Smooth muscle cell (in vitro differentiated cells): Measurements from ENCODE around the gene HMOX2. TPM values are rescaled to one million over a fixed set of nuclear protein-coding genes. Genes with fewer than 3 reads are reported as not detected.

Source experiments
- DNase-seq: peaks from one replicate; lab custom pipeline; 2025; ENCODE audit not compliant: unreplicated experiment; lab: John Stamatoyannopoulos, UW
- H2AFZ ChIP-seq: fragments of 200-600 bp; sonication (generic); 2 replicates; pipeline ENCODE4 v1.6.0; 2016; ENCODE audit warnings: antibody characterized with exemption, low read depth, mild to moderate bottlenecking
- H3F3A ChIP-seq: fragments of 200-600 bp; sonication (generic); 2 replicates; pipeline ENCODE4 v1.6.0; 2017; ENCODE audit warnings: antibody characterized with exemption, low read depth
- H3K27ac ChIP-seq: fragments of 200-600 bp; sonication (generic); 2 replicates; pipeline ENCODE4 v1.5.1; 2016; ENCODE audit warnings: low read depth, mild to moderate bottlenecking
- H3K27me3 ChIP-seq: fragments of 200-600 bp; sonication (generic); 2 replicates; pipeline ENCODE4 v1.6.1; 2016; ENCODE audit warnings: low read depth, mild to moderate bottlenecking
- H3K36me3 ChIP-seq: fragments of 200-600 bp; sonication (generic); 2 replicates; pipeline ENCODE4 v1.5.1; 2016; ENCODE audit warnings: low read depth
- H3K4me1 ChIP-seq: fragments of 200-600 bp; sonication (generic); 2 replicates; pipeline ENCODE4 v1.5.1; 2016; ENCODE audit warnings: low read depth
- H3K4me2 ChIP-seq: fragments of 200-600 bp; sonication (generic); 2 replicates; pipeline ENCODE4 v1.6.0; 2016; ENCODE audit warnings: mild to moderate bottlenecking
- H3K4me3 ChIP-seq: fragments of 200-600 bp; sonication (generic); 2 replicates; pipeline ENCODE4 v1.5.1; 2016; ENCODE audit warnings: mild to moderate bottlenecking
- H3K79me2 ChIP-seq: fragments of 200-600 bp; sonication (generic); 2 replicates; pipeline ENCODE4 v1.6.0; 2016; ENCODE audit warnings: low read depth, mild to moderate bottlenecking
- H3K9ac ChIP-seq: fragments of 200-600 bp; sonication (generic); 2 replicates; pipeline ENCODE4 v1.6.0; 2016; ENCODE audit warnings: low read depth
- H3K9me3 ChIP-seq: fragments of 200-600 bp; sonication (generic); replicated peaks from 2 replicates; pipeline ENCODE4 v1.5.1; 2016; ENCODE audit warnings: low read depth
- H4K20me1 ChIP-seq: fragments of 200-600 bp; sonication (generic); 2 replicates; pipeline ENCODE4 v1.6.0; 2016; ENCODE audit warnings: low read depth
- CTCF ChIP-seq: fragments of 200-600 bp; sonication (generic); IDR thresholded peaks from 2 replicates; pipeline ENCODE4 v1.5.1; 2017; ENCODE audit warnings: borderline replicate concordance, mild to moderate bottlenecking, antibody characterized with exemption; ENCODE audit not compliant: insufficient read depth, poor library complexity, severe bottlenecking
- WGBS: methylation state at CpG from one replicate; pipeline ENCODE4 v1.1.7; 2016; ENCODE audit warnings: low lambda C conversion rate; 5-methylcytosine and 5-hydroxymethylcytosine counted together
- polyA plus RNA-seq: library from polyadenylated mRNA; unstranded; fragments of >200 nt; fragmentation: Nextera tagmentation; extraction: Ambion mirVana; gene quantifications from 2 replicates; pipeline ENCODE4 v1.2.1, GENCODE V29; 2016
- total RNA-seq: library from RNA; depleted of rRNA; stranded (reverse); fragments of >200 nt; gene quantifications from 2 replicates; pipeline ENCODE4 v1.2.3, GENCODE V29; 2014

Gene HMOX2
- total and polyA plus RNA-seq, 2 experiments from 2014 or later: 35.3 to 54.2 TPM

- H3F3A ChIP-seq: peaks cover 4% of the 10 kb centered on the region
- TF ChIP-seq CTCF: no peak
- H3K4me1 ChIP-seq: no peaks in the 10 kb centered on the region
- peaks cover 3% of the 10 kb centered on the region for H4K20me1 ChIP-seq
- H3K36me3 ChIP-seq: no peaks in the 10 kb centered on the region
- H3K9me3 ChIP-seq: no peaks in the 10 kb centered on the region
- peak within 1 kb of the TSS; percentile 87 for H3K4me3 ChIP-seq
- no peaks in the 10 kb centered on the region for H3K27me3 ChIP-seq
- no peak within 1 kb of the TSS for H3K27ac ChIP-seq
- 5% methylated on average over 32 of the region's 60 CpGs for WGBS
- peak within 1 kb of the TSS; percentile 96 for H3K4me2 ChIP-seq
- H2AFZ ChIP-seq: peak within 1 kb of the TSS; percentile 96
- H3K79me2 ChIP-seq: peaks cover 16% of the 10 kb centered on the region
- H3K9ac ChIP-seq: peak within 1 kb of the TSS; percentile 73
- DNase-seq: peak; percentile 24
Observed at GRCh38 chr16:4474192-4474961, 1.8 kb upstream of the HMOX2 start, which contains the start of gene NMRAL1. TSS of gene NMRAL1 (minus strand) at chr16:4474625. CDS start at chr16:4474132, 493 bp downstream.

- 66% methylated on average over 2 of the region's 2 CpGs for WGBS
Observed at GRCh38 chr16:4477966-4478365, 1.8 kb downstream of the HMOX2 start.

GRCh38 chr16:4481526-4481925 lies 5.3 kb downstream of the HMOX2 start:
- TF ChIP-seq CTCF: no peak
- WGBS: 87% methylated on average over 2 of the region's 2 CpGs
- no peak overlapping the region for H2AFZ ChIP-seq
- H3K4me1 ChIP-seq: no peaks in the 10 kb centered on the region
- no peak overlapping the region for H3K4me3 ChIP-seq
- DNase-seq: no peak
- peaks cover 49% of the 10 kb centered on the region for H4K20me1 ChIP-seq
- no peaks in the 10 kb centered on the region for H3K36me3 ChIP-seq
- H3K79me2 ChIP-seq: peaks cover 62% of the 10 kb centered on the region
- H3K4me2 ChIP-seq: no peak overlapping the region
- H3K27ac ChIP-seq: no peak overlapping the region
- no peak overlapping the region for H3K9ac ChIP-seq
- H3K9me3 ChIP-seq: no peaks in the 10 kb centered on the region
- H3K27me3 ChIP-seq: no peaks in the 10 kb centered on the region
- no peaks in the 10 kb centered on the region for H3F3A ChIP-seq

More at GRCh38 chr16:4477966-4478365, 1.8 kb downstream of the HMOX2 start:
- Histone ChIP-seq H3K27ac (no peak overlapping the region), H3K27me3 (no peaks in the 10 kb centered on the region), H3K4me3 (no peak overlapping the region), H4K20me1 (peaks cover 28% of the 10 kb centered on the region), H3K9me3 (no peaks in the 10 kb centered on the region), H2AFZ (no peak overlapping the region), H3K9ac (no peak overlapping the region), H3K4me2 (peak overlapping the region; percentile 90), H3K4me1 (no peaks in the 10 kb centered on the region), H3K36me3 (no peaks in the 10 kb centered on the region), H3K79me2 (peaks cover 43% of the 10 kb centered on the region), H3F3A (peaks cover 4% of the 10 kb centered on the region)
- no peak for TF ChIP-seq CTCF
- no peak for DNase-seq

GRCh38 chr16:4481963-4482362 lies 5.8 kb downstream of the HMOX2 start:
- TF ChIP-seq CTCF: no peak
- Histone ChIP-seq H3K4me2 (no peak overlapping the region), H3K9me3 (no peaks in the 10 kb centered on the region), H3K79me2 (peaks cover 62% of the 10 kb centered on the region), H3K4me1 (no peaks in the 10 kb centered on the region), H3K27me3 (no peaks in the 10 kb centered on the region), H3K27ac (no peak overlapping the region), H3K9ac (no peak overlapping the region), H2AFZ (no peak overlapping the region), H3K4me3 (no peak overlapping the region), H3F3A (no peaks in the 10 kb centered on the region), H4K20me1 (peaks cover 49% of the 10 kb centered on the region), H3K36me3 (no peaks in the 10 kb centered on the region)
- DNase-seq: no peak
- whole genome bisulfite sequencing: 88% methylated on average over 1 of the region's 1 CpG
